Progenitor cell of endocrine pancreas (in vitro differentiated cells): ENCODE data around the gene ZC4H2. TPM values are rescaled to one million over a fixed set of nuclear protein-coding genes. Genes with fewer than 3 reads are reported as not detected.
A peak's percentile ranks its signal among the peaks of the same experiment; 100 is the strongest.
"Not testable (repeated sequence)": the region's sequence is repeated elsewhere in the genome, so short reads cannot be mapped to it uniquely, and the experiment has no call there.

Experiments used
- DNase-seq: peaks from one replicate; pipeline ENCODE4 v3.0.0; 2021; ENCODE audit warnings: low spot score; ENCODE audit not compliant: unreplicated experiment
- H3K27ac Mint-ChIP-seq: 2 replicates; pipeline ENCODE4 v1.8.0; 2021; ENCODE audit warnings: mild to moderate bottlenecking, moderate library complexity, mixed read lengths
- H3K27me3 Mint-ChIP-seq: 2 replicates; pipeline ENCODE4 v1.8.0; 2021; ENCODE audit warnings: mixed read lengths
- H3K36me3 Mint-ChIP-seq: 2 replicates; pipeline ENCODE4 v1.8.0; 2022; ENCODE audit warnings: mixed read lengths; ENCODE audit not compliant: insufficient read depth
- H3K4me1 Mint-ChIP-seq: 2 replicates; pipeline ENCODE4 v1.8.0; 2021; ENCODE audit warnings: low read depth, mixed read lengths
- H3K4me3 Mint-ChIP-seq: 2 replicates; pipeline ENCODE4 v1.8.0; 2021; ENCODE audit warnings: low read depth, mild to moderate bottlenecking, moderate library complexity, mixed read lengths
- H3K9me3 Mint-ChIP-seq: 2 replicates; pipeline ENCODE4 v1.8.0; 2021; ENCODE audit warnings: low read depth, mixed read lengths
- CTCF ChIP-seq: fragments of 200-600 bp; sonication (generic); IDR thresholded peaks from one replicate; pipeline ENCODE4 v1.5.0; 2021; ENCODE audit warnings: antibody characterized with exemption, mild to moderate bottlenecking; ENCODE audit not compliant: unreplicated experiment
- total RNA-seq: library from RNA; stranded (reverse); gene quantifications from 2 replicates; pipeline ENCODE4 v1.2.1, GENCODE V29; 2021

The ZC4H2 gene
- total RNA-seq, 1 donor from 2014 or later: 32.3 TPM

GRCh38 chrX:64925480-64925879, 50.8 kb downstream of the ZC4H2 start:
- no peak for DNase-seq
- no peaks in the 10 kb centered on the region for H3K27me3 Mint-ChIP-seq
- H3K9me3 Mint-ChIP-seq: peaks cover 35% of the 10 kb centered on the region
- no peak overlapping the region for H3K27ac Mint-ChIP-seq
- no peak for TF ChIP-seq CTCF
- H3K4me1 Mint-ChIP-seq: no peaks in the 10 kb centered on the region
- H3K4me3 Mint-ChIP-seq: no peak overlapping the region
- H3K36me3 Mint-ChIP-seq: peaks cover 17% of the 10 kb centered on the region

DNA sequence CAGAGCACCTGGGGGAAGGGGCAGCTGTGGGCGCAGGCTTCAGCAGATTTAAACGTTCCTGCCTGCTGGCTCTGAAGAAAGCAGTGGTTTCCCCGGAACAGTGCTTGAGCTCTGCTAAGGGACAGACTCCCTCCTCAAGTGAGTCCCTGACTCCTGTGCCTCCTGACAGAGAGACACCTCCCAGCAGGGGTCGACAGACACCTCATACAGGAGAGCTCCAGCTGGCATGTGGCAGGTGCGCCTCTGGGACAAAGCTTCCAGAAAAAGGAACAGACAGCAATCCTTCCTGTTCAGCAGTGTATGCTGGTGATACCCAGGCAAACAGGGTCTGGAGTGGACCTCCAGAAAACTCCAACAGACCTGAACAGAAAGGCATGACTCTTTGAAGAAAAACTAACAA, 68.1 kb downstream of the ZC4H2 start:
- Mint-ChIP-seq H3K4me1 (no peaks in the 10 kb centered on the region), H3K36me3 (peaks cover 42% of the 10 kb centered on the region), H3K27me3 (no peaks in the 10 kb centered on the region), H3K9me3 (peaks cover 58% of the 10 kb centered on the region), H3K27ac (no peak overlapping the region), H3K4me3 (no peak overlapping the region)
- no peak for DNase-seq
- no peak for TF ChIP-seq CTCF

- Mint-ChIP-seq H3K4me1 (no peaks in the 10 kb centered on the region), H3K27ac (no peak overlapping the region), H3K9me3 (peaks cover 24% of the 10 kb centered on the region), H3K36me3 (peaks cover 2% of the 10 kb centered on the region), H3K4me3 (no peak overlapping the region), H3K27me3 (no peaks in the 10 kb centered on the region)
- peak; percentile 65 for TF ChIP-seq CTCF
- peak; percentile 14 for DNase-seq
These were observed 81.7 kb downstream of the ZC4H2 start for GRCh38 chrX:64894454-64895038.

DNA sequence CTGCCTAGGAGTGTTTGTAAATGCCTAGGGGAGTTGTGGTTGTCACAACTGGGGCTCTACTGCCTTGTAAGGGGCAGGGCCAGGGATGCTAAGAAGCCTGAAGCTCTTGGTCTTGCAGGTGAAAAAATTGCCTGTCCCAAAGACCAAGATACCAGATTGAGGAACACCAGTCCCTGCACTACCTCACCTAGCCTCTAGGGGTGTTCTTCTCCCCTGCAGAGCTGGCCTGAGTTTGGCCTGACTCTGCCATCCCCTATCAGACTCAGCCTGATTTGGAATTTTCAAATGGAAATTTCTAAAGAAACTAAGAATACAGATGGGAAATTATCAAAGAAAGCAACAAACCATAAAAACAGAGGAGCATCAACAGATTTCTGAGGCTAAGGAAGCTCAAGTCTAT, 90.4 kb downstream of the ZC4H2 start:
- H3K9me3 Mint-ChIP-seq: peaks cover 16% of the 10 kb centered on the region
- no peak for DNase-seq
- H3K4me3 Mint-ChIP-seq: no peak overlapping the region
- TF ChIP-seq CTCF: peak; percentile 52
- no peaks in the 10 kb centered on the region for H3K36me3 Mint-ChIP-seq
- no peaks in the 10 kb centered on the region for H3K27me3 Mint-ChIP-seq
- no peak overlapping the region for H3K27ac Mint-ChIP-seq
- H3K4me1 Mint-ChIP-seq: no peaks in the 10 kb centered on the region

DNA sequence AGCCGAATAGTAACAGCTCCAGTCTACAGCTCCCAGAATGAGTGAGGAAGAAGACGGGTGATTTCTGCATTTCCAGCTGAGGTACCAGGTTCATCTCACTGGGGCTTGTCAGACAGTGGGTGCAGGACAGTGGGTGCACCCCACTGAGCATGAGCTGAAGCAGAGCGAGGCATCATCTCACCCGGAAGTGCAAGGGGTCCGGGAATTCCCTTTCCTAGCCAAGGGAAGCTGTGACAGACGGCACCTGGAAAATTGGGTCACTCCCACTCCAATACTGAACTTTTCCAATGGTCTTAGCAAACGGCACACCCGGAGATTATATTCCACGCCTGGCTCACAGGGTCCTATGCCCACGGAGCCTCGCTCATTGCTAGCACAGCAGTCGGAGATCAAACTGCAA, 97.5 kb downstream of the ZC4H2 start:
- not testable (repeated sequence) for DNase-seq, H3K4me3 Mint-ChIP-seq, H3K27ac Mint-ChIP-seq, H3K27me3 Mint-ChIP-seq, H3K36me3 Mint-ChIP-seq, H3K4me1 Mint-ChIP-seq
- peaks cover 47% of the 10 kb centered on the region for H3K9me3 Mint-ChIP-seq

DNA sequence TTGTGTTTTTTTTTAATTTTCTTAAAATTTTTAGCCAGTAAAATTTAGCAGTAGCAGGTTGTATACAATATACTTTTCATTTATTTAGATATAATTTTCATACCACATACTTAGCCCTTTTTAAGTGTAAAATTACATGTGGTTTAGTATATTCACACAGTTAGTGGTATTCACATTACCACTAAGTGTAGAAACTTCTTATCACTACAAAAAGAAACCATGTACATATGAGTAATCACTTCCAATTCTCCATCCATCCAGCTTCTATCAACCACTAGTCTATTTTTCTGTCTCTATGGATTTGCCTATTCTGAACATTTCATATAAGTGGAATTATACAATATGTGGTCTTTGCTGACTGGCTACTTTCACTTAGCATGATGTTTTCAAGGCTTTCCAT, 109.0 kb downstream of the ZC4H2 start:
- DNase-seq: no peak
- no peak overlapping the region for H3K4me3 Mint-ChIP-seq
- no peaks in the 10 kb centered on the region for H3K27me3 Mint-ChIP-seq
- no peak overlapping the region for H3K27ac Mint-ChIP-seq
- no peaks in the 10 kb centered on the region for H3K36me3 Mint-ChIP-seq
- no peak for TF ChIP-seq CTCF
- H3K4me1 Mint-ChIP-seq: no peaks in the 10 kb centered on the region
- H3K9me3 Mint-ChIP-seq: peaks cover 40% of the 10 kb centered on the region
